ENCODE measurements around the gene CFAP299.

- TF ChIP-seq, protein P1, sequence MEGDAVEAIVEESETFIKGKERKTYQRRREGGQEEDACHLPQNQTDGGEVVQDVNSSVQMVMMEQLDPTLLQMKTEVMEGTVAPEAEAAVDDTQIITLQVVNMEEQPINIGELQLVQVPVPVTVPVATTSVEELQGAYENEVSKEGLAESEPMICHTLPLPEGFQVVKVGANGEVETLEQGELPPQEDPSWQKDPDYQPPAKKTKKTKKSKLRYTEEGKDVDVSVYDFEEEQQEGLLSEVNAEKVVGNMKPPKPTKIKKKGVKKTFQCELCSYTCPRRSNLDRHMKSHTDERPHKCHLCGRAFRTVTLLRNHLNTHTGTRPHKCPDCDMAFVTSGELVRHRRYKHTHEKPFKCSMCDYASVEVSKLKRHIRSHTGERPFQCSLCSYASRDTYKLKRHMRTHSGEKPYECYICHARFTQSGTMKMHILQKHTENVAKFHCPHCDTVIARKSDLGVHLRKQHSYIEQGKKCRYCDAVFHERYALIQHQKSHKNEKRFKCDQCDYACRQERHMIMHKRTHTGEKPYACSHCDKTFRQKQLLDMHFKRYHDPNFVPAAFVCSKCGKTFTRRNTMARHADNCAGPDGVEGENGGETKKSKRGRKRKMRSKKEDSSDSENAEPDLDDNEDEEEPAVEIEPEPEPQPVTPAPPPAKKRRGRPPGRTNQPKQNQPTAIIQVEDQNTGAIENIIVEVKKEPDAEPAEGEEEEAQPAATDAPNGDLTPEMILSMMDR (IDR thresholded peaks at IDR 0.05; ENCODE audit: low read depth, low read length) = no peak
- no peak for TF ChIP-seq EZH2phosphoT487 (IDR thresholded peaks at IDR 0.05; ENCODE audit: low read depth)
Observed at GRCh38 chr4:80876810-80877209, 541.3 kb downstream of the CFAP299 start.

Measured in OCI-LY3 (cell line).